ENCODE data around the gene ANP32E. TPM values are rescaled to one million over a fixed set of nuclear protein-coding genes. Genes with fewer than 3 reads are reported as not detected.

ANP32E gene
- polyA plus RNA-seq, 1 donor (not counting 4 experiments of a cell fraction or from before 2014, with no cell fraction given): 18.9 TPM

DNA sequence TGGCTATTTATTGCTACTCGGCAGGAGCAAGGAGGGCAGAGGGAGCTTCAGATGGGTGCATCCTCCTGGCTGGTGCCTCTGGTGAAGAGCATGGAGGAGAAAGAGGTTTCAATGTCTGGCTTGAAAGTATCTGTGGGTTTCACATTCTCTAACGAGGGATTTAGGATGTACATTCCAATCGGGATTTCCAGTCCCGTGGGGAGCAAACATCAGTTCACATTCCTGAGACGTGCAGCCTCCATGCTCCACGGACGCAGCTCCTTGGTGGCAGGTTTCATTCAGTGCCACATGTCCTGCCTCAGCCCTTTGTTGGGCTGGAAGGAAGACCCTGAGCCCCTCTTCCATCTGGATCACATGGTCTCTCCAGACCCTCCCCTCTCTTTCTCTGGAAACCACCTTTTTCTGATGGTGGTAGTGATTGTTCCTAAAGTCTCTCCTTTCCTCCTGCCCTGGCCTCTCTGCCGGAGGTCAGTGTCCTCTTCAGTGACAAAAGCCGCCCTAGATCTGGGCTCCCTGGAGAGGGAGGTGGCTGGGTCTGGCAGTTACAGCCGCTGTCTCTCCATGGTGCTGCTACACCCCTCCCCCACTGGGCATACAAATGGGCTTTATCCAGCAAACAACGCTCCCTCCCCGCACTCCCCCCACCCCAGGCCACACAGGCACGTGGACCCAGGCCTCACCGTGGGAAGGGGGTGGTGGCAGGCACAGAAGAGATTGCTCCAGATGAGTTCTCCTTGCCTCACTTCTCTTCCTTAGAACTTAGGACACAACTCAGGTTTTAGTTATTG lies 20.8 kb upstream of the ANP32E start:
- FAIRE-seq: no peak
- Histone ChIP-seq H3K9me3 (ENCODE audit: control insufficient read depth, low read depth, low read length) (no peaks in the 10 kb centered on the region), H3K4me1 (ENCODE audit: control insufficient read depth, extremely low read depth, insufficient read depth, low read length) (peaks cover 34% of the 10 kb centered on the region), H3K4me2 (ENCODE audit: control insufficient read depth, extremely low read depth, insufficient read depth, low read depth, low read length) (peak overlapping the region; percentile 98), H3K36me3 (ENCODE audit: control insufficient read depth in 2 of 2, extremely low read depth in 1 of 2, insufficient read depth in 2 of 2, low read length in 2 of 2) (no peaks in the 10 kb centered on the region), H3K4me3 (ENCODE audit: control insufficient read depth in 2 of 3, extremely low read depth in 1 of 3, insufficient read depth in 2 of 3, low read depth in 1 of 3, low read length in 3 of 3) (no peak overlapping the region), H3K27me3 (ENCODE audit: control insufficient read depth, extremely low read depth, insufficient read depth, low read length) (no peaks in the 10 kb centered on the region), H3K9me1 (ENCODE audit: control insufficient read depth, extremely low read depth, insufficient read depth, low read length) (peaks cover 2% of the 10 kb centered on the region), H3K79me2 (ENCODE audit: control insufficient read depth, insufficient read depth, low read length) (no peaks in the 10 kb centered on the region), H4K20me1 (ENCODE audit: control insufficient read depth, extremely low read depth, insufficient read depth, low read length) (no peaks in the 10 kb centered on the region), H3K27ac (ENCODE audit: control insufficient read depth, insufficient read depth, low read length) (no peak overlapping the region), H3K9ac (ENCODE audit: control insufficient read depth, extremely low read depth, insufficient read depth, low read length) (no peak overlapping the region), H2AFZ (ENCODE audit: control insufficient read depth, low read length) (peak overlapping the region; percentile 72)
- TF ChIP-seq EZH2 (IDR thresholded peaks at IDR 0.05; ENCODE audit: low read length) (no peak), CTCF (optimal IDR thresholded peaks at IDR 0.05 in 1 of 3, IDR thresholded peaks at IDR 0.05 in 1 of 3, conservative IDR thresholded peaks at IDR 0.05 in 1 of 3; ENCODE audit: extremely low read depth in 1 of 3, insufficient read depth in 2 of 3, low read length in 3 of 3) (no peak)
- DNase-seq (ENCODE audit: low read depth, low spot score): no peak
- dilution Hi-C loops (cut with MboI; ENCODE audit: extremely low pct_ligation_motif_present, low sequenced_read_pairs): no loop called here

GRCh38 chr1:150256198-150256553 lies 20.3 kb upstream of the ANP32E start:
- peaks cover 29% of the 10 kb centered on the region for H3K4me1 ChIP-seq (ENCODE audit: control insufficient read depth, extremely low read depth, insufficient read depth, low read length)
- no peak for TF ChIP-seq EZH2 (IDR thresholded peaks at IDR 0.05; ENCODE audit: low read length)
- no peak for TF ChIP-seq CTCF (optimal IDR thresholded peaks at IDR 0.05 in 1 of 3, IDR thresholded peaks at IDR 0.05 in 1 of 3, conservative IDR thresholded peaks at IDR 0.05 in 1 of 3; ENCODE audit: extremely low read depth in 1 of 3, insufficient read depth in 2 of 3, low read length in 3 of 3)
- peaks cover 2% of the 10 kb centered on the region for H3K9me1 ChIP-seq (ENCODE audit: control insufficient read depth, extremely low read depth, insufficient read depth, low read length)
- no peak for FAIRE-seq
- no peak overlapping the region for H3K27ac ChIP-seq (ENCODE audit: control insufficient read depth, insufficient read depth, low read length)
- H3K27me3 ChIP-seq (ENCODE audit: control insufficient read depth, extremely low read depth, insufficient read depth, low read length): no peaks in the 10 kb centered on the region
- no peaks in the 10 kb centered on the region for H3K36me3 ChIP-seq (ENCODE audit: control insufficient read depth in 2 of 2, extremely low read depth in 1 of 2, insufficient read depth in 2 of 2, low read length in 2 of 2)
- dilution Hi-C loops (cut with MboI; ENCODE audit: extremely low pct_ligation_motif_present, low sequenced_read_pairs): no loop called here
- H4K20me1 ChIP-seq (ENCODE audit: control insufficient read depth, extremely low read depth, insufficient read depth, low read length): no peaks in the 10 kb centered on the region
- no peaks in the 10 kb centered on the region for H3K79me2 ChIP-seq (ENCODE audit: control insufficient read depth, insufficient read depth, low read length)
- peak overlapping the region; percentile 98 for H3K4me2 ChIP-seq (ENCODE audit: control insufficient read depth, extremely low read depth, insufficient read depth, low read depth, low read length)
- H2AFZ ChIP-seq (ENCODE audit: control insufficient read depth, low read length): peak overlapping the region; percentile 72
- H3K9me3 ChIP-seq (ENCODE audit: control insufficient read depth, low read depth, low read length): no peaks in the 10 kb centered on the region
- H3K9ac ChIP-seq (ENCODE audit: control insufficient read depth, extremely low read depth, insufficient read depth, low read length): no peak overlapping the region
- H3K4me3 ChIP-seq (ENCODE audit: control insufficient read depth in 2 of 3, extremely low read depth in 1 of 3, insufficient read depth in 2 of 3, low read depth in 1 of 3, low read length in 3 of 3): no peak overlapping the region
- DNase-seq (ENCODE audit: low read depth, low spot score): no peak

Measured in keratinocyte (primary cell).